ENCODE measurements around the gene PAFAH1B1. TPM values are rescaled to one million over a fixed set of nuclear protein-coding genes. Genes with fewer than 3 reads are reported as not detected.

Gene PAFAH1B1
- total and polyA plus RNA-seq, 5 experiments from 2014 or later: 10.5 to 170 (median 12.5) TPM

DNA sequence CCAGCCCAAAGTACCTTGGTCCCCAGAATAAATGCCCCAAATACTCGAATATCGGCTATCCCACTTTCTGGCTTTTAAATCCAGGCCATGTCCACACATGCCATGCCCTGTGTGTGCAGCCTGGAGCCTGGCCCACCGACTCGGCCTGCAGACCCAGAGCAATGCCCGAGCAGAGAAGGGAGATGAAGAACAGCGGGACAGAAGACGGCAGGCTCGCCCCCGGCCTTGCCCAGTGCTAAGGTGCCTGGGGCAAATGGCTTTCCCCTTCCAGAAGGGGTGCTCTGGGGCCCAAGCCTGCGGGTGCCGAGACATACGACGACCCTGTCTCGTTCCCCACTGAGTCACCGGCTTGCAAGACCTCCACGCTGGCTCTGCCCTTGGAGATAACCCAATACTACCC lies 110.2 kb downstream of the PAFAH1B1 start:
- Mint-ChIP-seq H3K27me3 (no peaks in the 10 kb centered on the region), H3K27ac (peak overlapping the region in 1 of 10 donors; percentile 24), H3K4me3 (no peak overlapping the region), H3K36me3 (peaks cover 0 to 38% (median 5%) of the 10 kb centered on the region in 3 donors), H3K4me1 (peaks cover 10 to 30% (median 19%) of the 10 kb centered on the region in 4 donors), H3K9me3 (no peaks in the 10 kb centered on the region)
- ATAC-seq (no peak), DNase-seq (no peak)
- POLR2A ChIA-PET: no interaction called here

- ATAC-seq: no peak
- Mint-ChIP-seq H3K36me3 (peaks cover 0 to 38% (median 2%) of the 10 kb centered on the region in 3 donors), H3K27ac (peak overlapping the region in 3 of 10 donors; percentile 7 to 82 (median 55))
Observed at GRCh38 chr17:2704031-2704889, 110.8 kb downstream of the PAFAH1B1 start.

DNA sequence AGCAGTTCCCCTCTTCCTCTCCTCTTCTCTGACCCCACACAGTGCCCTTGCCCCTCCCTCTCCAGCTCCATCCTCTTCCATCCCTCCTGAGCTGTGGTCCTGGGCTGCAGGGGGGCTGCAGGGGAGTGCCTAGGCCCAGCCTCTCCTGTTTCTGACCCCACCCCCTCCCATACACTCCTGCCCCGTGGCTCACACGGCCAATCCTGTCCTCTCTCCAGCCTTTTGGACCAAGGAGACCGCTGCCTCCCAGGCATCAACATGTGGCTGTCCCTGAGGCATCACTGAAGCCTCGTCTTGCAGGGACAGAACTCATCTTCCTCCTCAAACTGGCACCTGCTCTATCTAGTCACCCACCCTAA lies 111.4 kb downstream of the PAFAH1B1 start:
- no peaks in the 10 kb centered on the region for H3K9me3 Mint-ChIP-seq
- no peak for ATAC-seq
- peak overlapping the region in 4 of 10 donors; percentile 7 to 82 (median 59) for H3K27ac Mint-ChIP-seq
- H3K27me3 Mint-ChIP-seq: no peaks in the 10 kb centered on the region
- POLR2A ChIA-PET: no interaction called here
- H3K4me1 Mint-ChIP-seq: peaks cover 22 to 42% (median 31%) of the 10 kb centered on the region in 4 donors
- H3K4me3 Mint-ChIP-seq: no peak overlapping the region
- H3K36me3 Mint-ChIP-seq: peaks cover 0 to 35% (median 2%) of the 10 kb centered on the region in 3 donors
- DNase-seq: no peak

More at GRCh38 chr17:2704031-2704889, 110.8 kb downstream of the PAFAH1B1 start:
- POLR2A ChIA-PET: no interaction called here
- peaks cover 16 to 36% (median 25%) of the 10 kb centered on the region in 4 donors for H3K4me1 Mint-ChIP-seq
- no peak for DNase-seq
- H3K27me3 Mint-ChIP-seq: no peaks in the 10 kb centered on the region
- no peaks in the 10 kb centered on the region for H3K9me3 Mint-ChIP-seq
- H3K4me3 Mint-ChIP-seq: no peak overlapping the region

DNA sequence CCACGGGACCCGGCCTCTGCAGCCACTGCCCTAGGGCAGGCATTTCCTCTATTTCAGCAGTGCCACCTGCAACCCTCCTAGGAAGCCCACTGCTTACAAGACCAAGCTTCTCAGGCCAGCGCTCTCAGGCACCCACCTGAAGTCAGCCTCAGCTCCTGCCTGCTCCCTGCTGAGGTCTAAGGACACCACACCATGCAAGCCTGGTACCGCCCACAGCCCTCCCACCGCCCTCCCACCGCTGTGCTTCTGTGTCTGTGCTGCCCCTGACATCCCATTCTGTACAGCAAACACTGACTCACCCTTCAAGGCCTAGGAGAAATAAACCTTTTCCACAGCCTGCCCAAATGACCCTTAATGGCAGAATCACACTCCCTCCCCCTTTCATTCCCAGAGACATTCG lies 111.8 kb downstream of the PAFAH1B1 start:
- DNase-seq: no peak
- POLR2A ChIA-PET: no interaction called here
- peak overlapping the region in 1 of 10 donors; percentile 31 for H3K4me3 Mint-ChIP-seq
- peaks cover 26 to 46% (median 35%) of the 10 kb centered on the region in 4 donors for H3K4me1 Mint-ChIP-seq
- H3K9me3 Mint-ChIP-seq: no peaks in the 10 kb centered on the region
- no peak for ATAC-seq
- H3K27me3 Mint-ChIP-seq: no peaks in the 10 kb centered on the region
- peak overlapping the region in 6 of 10 donors; percentile 2 to 82 (median 44) for H3K27ac Mint-ChIP-seq
- peaks cover 0 to 33% (median 0%) of the 10 kb centered on the region in 3 donors for H3K36me3 Mint-ChIP-seq

DNA sequence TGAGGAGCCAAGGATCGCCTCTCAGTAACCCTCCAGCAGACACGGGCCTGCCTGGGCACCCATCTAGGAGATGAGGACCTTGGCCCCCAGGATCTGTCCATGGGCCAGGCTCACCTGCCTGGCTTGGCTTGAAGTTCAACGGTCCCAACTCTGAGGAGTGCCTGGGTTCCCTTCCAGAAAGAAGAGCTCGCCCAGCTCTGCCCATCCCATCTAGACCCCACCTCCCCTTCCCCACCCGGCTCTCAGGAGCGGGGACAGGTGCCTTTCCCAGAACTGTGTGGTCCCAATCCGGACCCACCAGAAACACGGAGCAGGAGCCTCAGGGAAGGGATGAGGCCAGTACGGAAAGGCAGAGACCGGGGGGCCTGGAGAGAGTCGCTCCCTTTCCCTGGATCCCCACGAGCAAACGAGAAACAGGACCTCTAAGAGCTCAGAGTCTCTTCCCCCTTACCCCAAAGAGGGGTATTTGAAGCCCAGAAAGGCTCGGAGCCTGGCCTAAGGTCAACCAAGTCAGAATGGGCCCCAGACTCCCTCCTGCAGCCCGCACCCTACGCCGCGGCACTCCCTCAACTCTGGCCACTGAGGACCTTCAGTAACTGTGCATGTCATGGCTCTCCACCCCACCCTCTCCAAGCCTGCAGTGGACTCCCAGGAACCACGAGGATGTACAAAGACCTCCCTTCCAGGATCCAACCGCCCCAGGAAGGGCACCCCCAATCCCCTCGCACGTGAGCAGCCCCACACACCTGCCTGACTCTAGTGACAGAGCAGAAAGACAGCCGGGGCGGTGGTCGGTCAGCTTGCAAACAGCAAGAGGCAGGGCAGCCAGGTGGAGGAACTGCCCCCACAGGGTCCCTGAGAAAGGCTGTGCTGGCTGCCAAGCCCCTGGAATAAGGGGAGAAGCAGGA lies 112.7 kb downstream of the PAFAH1B1 start:
- peaks cover 0 to 27% (median 0%) of the 10 kb centered on the region in 3 donors for H3K36me3 Mint-ChIP-seq
- peaks cover 33 to 52% (median 40%) of the 10 kb centered on the region in 4 donors for H3K4me1 Mint-ChIP-seq
- DNase-seq (peak in 1 of 10 donors; percentile 48), ATAC-seq (no peak)
- H3K4me3 Mint-ChIP-seq: peak overlapping the region in 1 of 10 donors; percentile 34
- H3K27me3 Mint-ChIP-seq: no peaks in the 10 kb centered on the region
- POLR2A ChIA-PET: interaction anchor here (0.6 kb wide), 1 partner anchor 34 kb away, joined by 7 read pairs; no protein-coding TSS in a partner anchor
- no peaks in the 10 kb centered on the region for H3K9me3 Mint-ChIP-seq
- H3K27ac Mint-ChIP-seq: peak overlapping the region in 4 of 10 donors; percentile 3 to 69 (median 32)

DNA sequence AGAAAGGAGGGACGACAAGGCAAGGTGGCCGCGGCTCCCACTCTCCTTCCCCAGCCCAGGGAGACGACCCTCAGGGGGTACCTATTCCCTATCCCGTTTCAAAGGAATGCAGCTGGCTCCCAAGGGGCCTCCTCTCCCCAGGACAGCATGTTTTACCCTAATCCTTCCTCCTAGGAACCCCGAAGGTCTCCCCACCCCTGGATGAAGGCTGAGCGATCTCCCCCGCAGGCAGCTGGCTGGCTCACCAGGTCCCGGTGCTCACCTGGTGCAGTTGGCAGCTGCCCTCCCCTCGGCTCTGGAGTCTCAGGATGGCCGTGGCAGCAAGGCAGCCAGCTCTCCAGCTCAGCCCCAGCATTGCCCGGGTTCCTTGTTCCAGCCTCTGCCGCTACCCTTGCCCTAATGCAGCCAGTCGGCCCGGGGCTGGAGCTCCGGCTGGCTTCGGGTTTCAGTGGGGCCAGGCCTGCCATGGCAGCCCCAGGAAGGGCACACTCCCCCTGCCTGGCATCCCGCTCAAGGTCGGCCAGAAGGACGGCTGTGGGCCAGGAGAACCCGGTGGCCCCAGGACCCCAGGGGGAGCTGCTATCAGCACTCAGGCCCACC lies 113.6 kb downstream of the PAFAH1B1 start:
- Mint-ChIP-seq H3K9me3 (no peaks in the 10 kb centered on the region), H3K36me3 (peaks cover 0 to 26% (median 0%) of the 10 kb centered on the region in 3 donors), H3K4me1 (peaks cover 36 to 56% (median 42%) of the 10 kb centered on the region in 4 donors), H3K27me3 (no peaks in the 10 kb centered on the region), H3K4me3 (no peak overlapping the region), H3K27ac (peak overlapping the region in 1 of 10 donors; percentile 69)
- POLR2A ChIA-PET: no interaction called here
- DNase-seq (peak in 1 of 10 donors; percentile 61), ATAC-seq (no peak)

- Mint-ChIP-seq H3K4me1 (peaks cover 42 to 65% (median 49%) of the 10 kb centered on the region in 4 donors), H3K27ac (peak overlapping the region in 6 of 10 donors; percentile 11 to 77 (median 40)), H3K9me3 (no peaks in the 10 kb centered on the region), H3K4me3 (peak overlapping the region in 4 of 10 donors; percentile 7 to 41 (median 36)), H3K27me3 (no peaks in the 10 kb centered on the region), H3K36me3 (peaks cover 0 to 17% (median 0%) of the 10 kb centered on the region in 3 donors)
- ATAC-seq (no peak), DNase-seq (peak in 1 of 10 donors; percentile 56)
- POLR2A ChIA-PET: interaction anchor here (0.5 kb wide), 1 partner anchor 1082 kb away, joined by 6 read pairs; no protein-coding TSS in a partner anchor
Observed at GRCh38 chr17:2707721-2708584, 114.5 kb downstream of the PAFAH1B1 start.

GRCh38 chr17:2708585-2709182 lies 115.2 kb downstream of the PAFAH1B1 start:
- POLR2A ChIA-PET: no interaction called here
- no peak for DNase-seq
- H3K4me3 Mint-ChIP-seq: peak overlapping the region in 8 of 10 donors; percentile 32 to 93 (median 64)
- H3K27ac Mint-ChIP-seq: peak overlapping the region in 4 of 10 donors; percentile 48 to 92 (median 63)
- H3K4me1 Mint-ChIP-seq: peaks cover 42 to 65% (median 50%) of the 10 kb centered on the region in 4 donors
- no peaks in the 10 kb centered on the region for H3K27me3 Mint-ChIP-seq
- ATAC-seq: no peak
- peaks cover 0 to 11% (median 0%) of the 10 kb centered on the region in 3 donors for H3K36me3 Mint-ChIP-seq
- H3K9me3 Mint-ChIP-seq: no peaks in the 10 kb centered on the region

- ATAC-seq: no peak
- POLR2A ChIA-PET: no interaction called here
- DNase-seq: no peak
- Mint-ChIP-seq H3K9me3 (no peaks in the 10 kb centered on the region), H3K4me3 (peak overlapping the region; percentile 62 to 93 (median 85)), H3K36me3 (peaks cover 0 to 10% (median 0%) of the 10 kb centered on the region in 3 donors), H3K4me1 (peaks cover 42 to 65% (median 51%) of the 10 kb centered on the region in 4 donors), H3K27me3 (no peaks in the 10 kb centered on the region), H3K27ac (peak overlapping the region in 6 of 10 donors; percentile 16 to 92 (median 53))
Observed at GRCh38 chr17:2709183-2709661, 115.8 kb downstream of the PAFAH1B1 start.

- H3K27ac Mint-ChIP-seq: peak overlapping the region; percentile 69 to 92 (median 83)
- ATAC-seq (no peak), DNase-seq (no peak)
- no peaks in the 10 kb centered on the region for H3K36me3 Mint-ChIP-seq
- POLR2A ChIA-PET: interaction anchor here (0.6 kb wide), 1 partner anchor 16 kb away, joined by 7 read pairs; no protein-coding TSS in a partner anchor
- peaks cover 36 to 60% (median 49%) of the 10 kb centered on the region in 4 donors for H3K4me1 Mint-ChIP-seq
- H3K4me3 Mint-ChIP-seq: peak overlapping the region; percentile 80 to 93 (median 86)
- no peaks in the 10 kb centered on the region for H3K27me3 Mint-ChIP-seq
- no peaks in the 10 kb centered on the region for H3K9me3 Mint-ChIP-seq
Observed at GRCh38 chr17:2710071-2710802, 116.8 kb downstream of the PAFAH1B1 start.
